K562 (cell line): ENCODE data around the gene NRXN3. TPM values are rescaled to one million over a fixed set of nuclear protein-coding genes. Genes with fewer than 3 reads are reported as not detected.

Experiments used
- ATAC-seq: fragments of 200-7000 bp; cut with Tn5 transposase; 3 replicates; pipeline ENCODE4 v1.9.1; 2020; ENCODE audit warnings: moderate library complexity
- BruUV-seq: library from RNA; stranded (reverse); fragments of 400-500 nt; replicated peaks from 2 replicates; lab custom pipeline; 2021; lab: Mats Ljungman, UMichigan
- CTCF ChIA-PET: fragments of 300-600 bp; formaldehyde crosslinking; extraction: SDS; loops from one replicate; lab custom pipeline; 2021; ENCODE audit warnings: low intra/inter-chr PET ratio; lab: Yijun Ruan, JAX
- POLR2A ChIA-PET: fragments of 300-600, 350-650 bp; sonication (Branson Sonifier 250); formaldehyde crosslinking; extraction: SDS; loops from one replicate; lab custom pipeline; 2021; ENCODE audit warnings: antibody characterized with exemption, inconsistent platforms; lab: Yijun Ruan, JAX
- DNase-seq, 4 experiments: peaks; one replicate each; pipeline versions ENCODE4 v3.0.0 to v3.0.0-alpha.2; 2011 to 2018; ENCODE audit warnings: low spot score in 3 of 4, mixed read lengths in 3 of 4; ENCODE audit errors: extremely low read depth in 1 of 4
- FAIRE-seq: peaks from 2 replicates; lab custom pipeline; 2011; peaks lifted over from hg19 to GRCh38; lab: Jason Lieb, UNC
- H2AFZ ChIP-seq: 2 replicates; pipeline ENCODE4 v1.6.0; 2011; ENCODE audit warnings: low read depth, low read length, control low read depth, inconsistent platforms
- H3K27ac ChIP-seq: fragments of 200-600 bp; 3 replicates; pipeline ENCODE4 v1.8.0; 2011; ENCODE audit warnings: low read depth, mild to moderate bottlenecking, control low read depth, inconsistent platforms, low read length, moderate library complexity, mixed read lengths; ENCODE audit errors: extremely low read depth
- H3K27me3 ChIP-seq, 2 experiments: fragments of 300-600 bp in 1 of 2; 2 replicates in 1 of 2; 3 replicates in 1 of 2; pipeline versions ENCODE4 v1.6.0 to v1.8.0; 2011; ENCODE audit warnings: inconsistent platforms in 2 of 2, low read length in 2 of 2, mild to moderate bottlenecking in 1 of 2, mixed read lengths in 1 of 2, moderate library complexity in 1 of 2; ENCODE audit not compliant: control insufficient read depth in 2 of 2, insufficient read depth in 2 of 2
- H3K36me3 ChIP-seq: fragments of 300-600 bp; 3 replicates; pipeline ENCODE4 v1.8.0; 2011; ENCODE audit warnings: mild to moderate bottlenecking, low read length, inconsistent platforms; ENCODE audit not compliant: control insufficient read depth, insufficient read depth
- H3K4me1 ChIP-seq, 2 experiments: fragments of 200-600 bp in 1 of 2; replicated peaks in 1 of 2; 2 replicates in 1 of 2; 3 replicates in 1 of 2; pipeline versions ENCODE4 v1.5.1 to v1.8.0; 2011; ENCODE audit warnings: inconsistent platforms in 2 of 2, low read length in 2 of 2, mild to moderate bottlenecking in 1 of 2, mixed read lengths in 1 of 2, moderate library complexity in 1 of 2; ENCODE audit not compliant: control insufficient read depth in 2 of 2, insufficient read depth in 2 of 2
- H3K4me2 ChIP-seq: 2 replicates; pipeline ENCODE4 v1.6.1; 2011; ENCODE audit warnings: low read length, control low read depth, inconsistent platforms, mixed read lengths; ENCODE audit not compliant: insufficient read depth
- H3K4me3 ChIP-seq: fragments of 200-600 bp; sonication (generic), shearing (Covaris generic); 2 replicates; pipeline ENCODE4 v1.5.1; 2016; ENCODE audit warnings: control low read depth, inconsistent platforms
- H3K79me2 ChIP-seq: fragments of 200-600 bp; 3 replicates; pipeline ENCODE4 v1.8.0; 2011; ENCODE audit warnings: low read length, inconsistent platforms; ENCODE audit not compliant: control insufficient read depth, insufficient read depth
- H3K9ac ChIP-seq, 2 experiments: 2 replicates each; pipeline versions ENCODE4 v1.6.0 to v1.6.1; 2011; ENCODE audit warnings: low read depth in 2 of 2, low read length in 2 of 2, control low read depth in 1 of 2, inconsistent platforms in 1 of 2, mild to moderate bottlenecking in 1 of 2, mixed read lengths in 1 of 2; ENCODE audit not compliant: insufficient read depth in 1 of 2
- H3K9me1 ChIP-seq: one replicate; pipeline ENCODE4 v1.6.0; 2011; ENCODE audit warnings: inconsistent platforms, mild to moderate bottlenecking, low read length, moderate library complexity; ENCODE audit not compliant: control insufficient read depth, insufficient read depth
- H3K9me3 ChIP-seq: replicated peaks from 2 replicates; pipeline ENCODE4 v1.5.1; 2011; ENCODE audit warnings: low read depth, low read length, inconsistent platforms; ENCODE audit not compliant: control insufficient read depth, insufficient read depth
- H4K20me1 ChIP-seq: replicated peaks from 2 replicates; pipeline ENCODE4 v1.6.1; 2011; ENCODE audit warnings: low read length, inconsistent platforms, mixed read lengths; ENCODE audit not compliant: control insufficient read depth, insufficient read depth
- IRF9 ChIP-seq: fragments of 450-650 bp; IDR thresholded peaks from 2 replicates; pipeline ENCODE4 v1.6.1; 2016; ENCODE audit warnings: missing biosample characterization, missing genetic modification characterization
- KAT2B ChIP-seq: IDR thresholded peaks from one replicate; pipeline ENCODE4 v1.6.1; 2012; ENCODE audit warnings: low read depth, mild to moderate bottlenecking, control low read depth, inconsistent platforms, low read length, moderate library complexity
- MCM3 ChIP-seq: fragments of 450-650 bp; IDR thresholded peaks from 2 replicates; pipeline ENCODE4 v1.6.1; 2016
- MLX ChIP-seq, 2 experiments: fragments of 450-650 bp in 1 of 2; sonication (generic) in 1 of 2; formaldehyde crosslinking; conservative IDR thresholded peaks; 2 replicates each; pipeline versions ENCODE4 v1.4.0 to v1.8.1; 2020 to 2022; ENCODE audit warnings: mild to moderate bottlenecking in 1 of 2, missing genetic modification reagents in 1 of 2
- MTA2 ChIP-seq: fragments of 450-650 bp; IDR thresholded peaks from 2 replicates; pipeline ENCODE4 v1.6.1; 2016; ENCODE audit warnings: low read depth
- MTF1 ChIP-seq: fragments of 250-450 bp; sonication (Bioruptor Pico); IDR thresholded peaks from 2 replicates; pipeline ENCODE4 v1.9.0; 2021; ENCODE audit warnings: moderate library complexity, mild to moderate bottlenecking, inconsistent platforms, borderline replicate concordance
- POLR3G ChIP-seq: IDR thresholded peaks from 2 replicates; pipeline ENCODE4 v1.6.1; 2011; ENCODE audit not compliant: insufficient read length, insufficient replicate concordance; ENCODE audit errors: extremely low read depth
- RAD21 ChIP-seq, 2 experiments: fragments of 250-450 bp in 1 of 2; fragments of 450-650 bp in 1 of 2; sonication (Bioruptor Pico) in 1 of 2; formaldehyde crosslinking in 1 of 2; IDR thresholded peaks in 1 of 2; conservative IDR thresholded peaks in 1 of 2; 2 replicates each; pipeline versions ENCODE4 v1.4.0 to v1.8.0; 2020 to 2022; ENCODE audit warnings: mild to moderate bottlenecking in 2 of 2, moderate library complexity in 1 of 2
- THRAP3 ChIP-seq: fragments of 450-650 bp; IDR thresholded peaks from 2 replicates; pipeline ENCODE4 v1.6.1; 2016; ENCODE audit warnings: mild to moderate bottlenecking, inconsistent platforms, borderline replicate concordance
- UBTF ChIP-seq, 2 experiments: IDR thresholded peaks; 2 replicates each; pipeline ENCODE4 v1.6.1; 2012; ENCODE audit warnings: improper control_type of control experiment in 2 of 2, low read depth in 2 of 2, low read length in 2 of 2, borderline replicate concordance in 1 of 2
- ZBTB43 ChIP-seq: sonication (generic); formaldehyde crosslinking; IDR thresholded peaks from 2 replicates; pipeline ENCODE4 v1.8.0; 2023; ENCODE audit warnings: mild to moderate bottlenecking, missing genetic modification reagents
- ZNF584 ChIP-seq: fragments of 200-800 bp; sonication (Bioruptor generic); IDR thresholded peaks from 2 replicates; pipeline ENCODE4 v1.6.1; 2016; ENCODE audit warnings: low read depth, mild to moderate bottlenecking, missing genetic modification characterization, missing compliant biosample characterization
- whole genome bisulfite sequencing: fragments of 100-300 bp; shearing (Covaris generic); methylation state at CpG from one replicate; pipeline ENCODE4 v1.1.6; 2016; ENCODE audit warnings: low coverage, mixed read lengths; ENCODE audit not compliant: insufficient coverage; ENCODE audit errors: missing lambda C conversion rate; 5-methylcytosine and 5-hydroxymethylcytosine counted together
- in situ Hi-C: fragments of 300-500 bp; cut with MboI; formaldehyde crosslinking; loops from 4 replicates; pipeline ENCODE4 v1.15.0; 2018; ENCODE audit warnings: inconsistent platforms, mixed read lengths
- intact Hi-C: fragments of 100-400 bp; cut with micrococcal nuclease; formaldehyde crosslinking; loops from 2 replicates; pipeline ENCODE4 v1.14.2; 2022
- polyA plus RNA-seq, 8 experiments: library from polyadenylated mRNA; depleted of rRNA in 4 of 8; stranded (reverse) in 5 of 8; unstranded in 3 of 8; fragments of >200 nt; fragmentation: Nextera tagmentation in 2 of 8; fragmentation: Illumina TruSeq in 1 of 8; extraction: Ambion mirVana in 2 of 8; extraction: Trizol in 1 of 8; gene quantifications; 2 replicates each; pipeline versions ENCODE4 v1.2.1 to v1.2.3, GENCODE V29; 2011 to 2014; ENCODE audit warnings: inconsistent platforms in 1 of 8, missing spikeins in 1 of 8
- total RNA-seq, 7 experiments: library from RNA; depleted of rRNA in 6 of 7; stranded (reverse); fragments of >200 nt in 6 of 7; fragmentation: Illumina TruSeq in 2 of 7; extraction: Trizol in 2 of 7; gene quantifications; 2 replicates each; pipeline versions ENCODE4 v1.2.1 to v1.2.3, GENCODE V29; 2011 to 2021; ENCODE audit warnings: low replicate concordance in 1 of 7

The NRXN3 gene
- total and polyA plus RNA-seq, 9 of the 15 experiments (the other 6 are each of a cell fraction or from before 2014, with no cell fraction given): 0.09 TPM; not detected in 8

GRCh38 chr14:78917462-78917861 lies 747.3 kb downstream of the NRXN3 start (continued):
- TF ChIP-seq UBTF (IDR thresholded peaks at IDR 0.05; ENCODE audit: borderline replicate concordance in 1 of 2, low read depth in 2 of 2, low read length in 2 of 2): no peak
- no peak for TF ChIP-seq RAD21 (CRISPR knock-in tag; conservative IDR thresholded peaks at IDR 0.05 in 1 of 2, IDR thresholded peaks at IDR 0.05 in 1 of 2)
- no peak for TF ChIP-seq MLX (CRISPR knock-in tag; conservative IDR thresholded peaks at IDR 0.05)
- no peak for TF ChIP-seq MCM3
- no peak for TF ChIP-seq THRAP3
- TF ChIP-seq KAT2B: no peak
- TF ChIP-seq ZNF584 (CRISPR knock-in tag): no peak

- FAIRE-seq: no peak
- Histone ChIP-seq H3K9ac (no peak overlapping the region), H3K4me3 (no peak overlapping the region), H3K79me2 (no peaks in the 10 kb centered on the region), H3K27ac (no peak overlapping the region), H3K4me2 (no peak overlapping the region), H2AFZ (no peak overlapping the region), H3K9me1 (no peaks in the 10 kb centered on the region), H3K27me3 (no peaks in the 10 kb centered on the region), H3K36me3 (no peaks in the 10 kb centered on the region), H3K4me1 (no peaks in the 10 kb centered on the region), H4K20me1 (no peaks in the 10 kb centered on the region), H3K9me3 (no peaks in the 10 kb centered on the region)
- in situ Hi-C loops (no loop called here), intact Hi-C loops (no loop called here)
- DNase-seq: no peak
- no TSS peak for BruUV-seq
- no peak for ATAC-seq
- POLR2A ChIA-PET: no interaction called here
- WGBS: 0% methylated on average over 2 of the region's 2 CpGs
- CTCF ChIA-PET: no interaction called here
- no peak for TF ChIP-seq POLR3G
- no peak for TF ChIP-seq MTF1 (CRISPR knock-in tag)
- no peak for TF ChIP-seq IRF9
- no peak for TF ChIP-seq MTA2
- TF ChIP-seq ZBTB43 (CRISPR knock-in tag): no peak
Observed at GRCh38 chr14:78921856-78922255, 751.7 kb downstream of the NRXN3 start.
